ENCODE measurements around the gene RDH13. TPM values are rescaled to one million over a fixed set of nuclear protein-coding genes. Genes with fewer than 3 reads are reported as not detected.

The RDH13 gene
- total and polyA plus RNA-seq, 2 experiments from 2014 or later, result 28.0 to 36.5 TPM

DNA sequence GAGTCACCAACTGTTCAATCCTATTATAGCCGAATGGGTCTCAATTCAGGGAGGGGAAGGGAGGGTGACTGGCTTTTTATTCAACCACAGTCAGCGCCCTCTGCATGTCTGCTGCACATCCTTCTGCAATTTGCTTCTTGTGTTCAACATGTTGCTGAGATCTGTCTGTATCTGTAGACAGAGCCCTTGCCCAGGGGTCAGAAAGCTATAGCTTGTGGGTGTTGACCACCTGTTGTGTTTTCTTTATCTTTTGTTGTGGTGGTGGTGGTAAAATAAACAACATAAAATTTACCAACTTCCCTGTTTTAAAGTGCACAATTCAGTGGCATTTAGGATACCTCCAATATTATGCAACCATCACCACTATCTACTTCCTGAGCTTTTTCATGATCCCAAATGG lies 42.3 kb upstream of the RDH13 start (continued):
- TF ChIP-seq REST (IDR thresholded peaks at IDR 0.05; ENCODE audit: unreplicated experiment), result no peak

DNA sequence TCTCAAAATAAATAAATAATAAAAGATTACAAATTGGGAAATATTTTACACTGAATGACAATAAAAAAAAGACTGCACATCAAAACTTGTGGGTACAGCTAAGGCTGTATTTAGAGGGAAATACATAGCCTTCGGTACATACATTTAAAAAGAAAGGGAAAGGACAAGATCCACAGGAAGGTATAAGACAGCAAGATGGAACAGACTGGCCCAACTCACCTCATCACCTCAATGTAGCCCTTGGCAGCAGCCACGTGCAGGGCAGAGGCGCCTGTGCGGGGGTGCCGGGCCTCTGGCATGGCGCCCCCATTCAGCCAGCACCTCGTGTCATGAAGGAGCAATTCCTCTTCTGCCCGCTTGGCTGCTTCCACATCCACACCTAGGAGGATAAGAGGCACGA lies 40.2 kb upstream of the RDH13 start:
- H3F3A ChIP-seq (replicated peaks; ENCODE audit: low read depth), result no peaks in the 10 kb centered on the region
- H4K20me1 ChIP-seq (replicated peaks; ENCODE audit: insufficient read depth), result peaks cover 15% of the 10 kb centered on the region; the same call in 1 of the 2 replicates
- H3K4me1 ChIP-seq (ENCODE audit: insufficient read depth), result no peaks in the 10 kb centered on the region
- H3K27ac Mint-ChIP-seq, result no peak overlapping the region
- no peaks in the 10 kb centered on the region for H3K27me3 ChIP-seq (ENCODE audit: insufficient read depth)
- H3K9me3 Mint-ChIP-seq, result no peaks in the 10 kb centered on the region; the same call in 2 of the 3 replicates
- H2AFZ ChIP-seq, result no peak overlapping the region
- ATAC-seq, result no peak
- H3K79me2 ChIP-seq (replicated peaks; ENCODE audit: insufficient read depth), result no peaks in the 10 kb centered on the region
- no peaks in the 10 kb centered on the region for H3K9me2 ChIP-seq (ENCODE audit: insufficient read depth)
- H3K4me2 ChIP-seq, result no peak overlapping the region
- no peak overlapping the region for H3K4me3 ChIP-seq
- H3K27ac ChIP-seq (ENCODE audit: low read depth), result no peak overlapping the region
- peaks cover 16% of the 10 kb centered on the region; the same call in 2 of the 3 replicates for H3K36me3 Mint-ChIP-seq (ENCODE audit: low read depth)
- peaks cover 6% of the 10 kb centered on the region for H3K27me3 Mint-ChIP-seq (ENCODE audit: insufficient read depth, low read depth, poor library complexity)
- peaks cover 6% of the 10 kb centered on the region; the same call in 2 of the 3 replicates for H3K4me1 Mint-ChIP-seq
- TF ChIP-seq NANOG (IDR thresholded peaks at IDR 0.05; ENCODE audit: borderline replicate concordance) (no peak), CREB1 (CRISPR knock-in tag; IDR thresholded peaks at IDR 0.05; ENCODE audit: low read depth) (no peak)
- no peak for DNase-seq (ENCODE audit: low spot score)
- no peak overlapping the region for H3K4me3 Mint-ChIP-seq
- H3K36me3 ChIP-seq (ENCODE audit: insufficient read depth), result peaks cover 4% of the 10 kb centered on the region

DNA sequence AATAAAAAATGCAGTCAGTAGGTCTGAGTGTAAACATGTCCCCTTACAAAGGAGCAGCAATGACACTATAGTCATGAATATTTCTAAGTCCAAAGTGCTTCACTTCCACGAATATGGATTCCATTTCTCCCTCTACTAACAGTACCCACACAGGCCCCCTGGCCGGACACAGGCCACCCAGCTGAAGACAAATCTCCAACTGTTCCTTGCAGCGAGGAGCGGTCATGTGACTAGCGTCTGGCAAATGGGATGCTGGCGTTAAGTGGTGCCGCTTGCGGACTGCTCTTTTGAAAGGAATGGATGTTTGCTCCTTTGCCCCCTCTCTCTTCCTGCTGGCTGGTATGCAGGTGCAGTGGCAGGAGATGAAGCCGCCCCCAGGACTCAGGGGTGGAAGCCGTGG lies 38.3 kb upstream of the RDH13 start:
- Mint-ChIP-seq H3K9me3 (no peaks in the 10 kb centered on the region; the same call in 2 of the 3 replicates), H3K36me3 (ENCODE audit: low read depth) (peaks cover 14% of the 10 kb centered on the region; the same call in 2 of the 3 replicates), H3K27ac (no peak overlapping the region), H3K4me1 (peaks cover 6% of the 10 kb centered on the region; the same call in 2 of the 3 replicates), H3K4me3 (no peak overlapping the region), H3K27me3 (ENCODE audit: insufficient read depth, low read depth, poor library complexity) (peaks cover 9% of the 10 kb centered on the region)
- no peak overlapping the region for H3K27ac ChIP-seq (ENCODE audit: low read depth)
- peaks cover 11% of the 10 kb centered on the region; the same call in 1 of the 2 replicates for H4K20me1 ChIP-seq (replicated peaks; ENCODE audit: insufficient read depth)
- no peaks in the 10 kb centered on the region for H3F3A ChIP-seq (replicated peaks; ENCODE audit: low read depth)
- no peak overlapping the region for H2AFZ ChIP-seq
- H3K9me2 ChIP-seq (ENCODE audit: insufficient read depth), result no peaks in the 10 kb centered on the region
- no peaks in the 10 kb centered on the region; the same call in 1 of the 2 replicates for H3K4me1 ChIP-seq (ENCODE audit: insufficient read depth)
- no peak overlapping the region for H3K4me2 ChIP-seq
- no peaks in the 10 kb centered on the region for H3K79me2 ChIP-seq (replicated peaks; ENCODE audit: insufficient read depth)
- DNase-seq (ENCODE audit: low spot score), result no peak
- H3K4me3 ChIP-seq, result no peak overlapping the region
- no peak for ATAC-seq
- H3K27me3 ChIP-seq (ENCODE audit: insufficient read depth), result no peaks in the 10 kb centered on the region
- peaks cover 4% of the 10 kb centered on the region for H3K36me3 ChIP-seq (ENCODE audit: insufficient read depth)
- TF ChIP-seq, protein P1, sequence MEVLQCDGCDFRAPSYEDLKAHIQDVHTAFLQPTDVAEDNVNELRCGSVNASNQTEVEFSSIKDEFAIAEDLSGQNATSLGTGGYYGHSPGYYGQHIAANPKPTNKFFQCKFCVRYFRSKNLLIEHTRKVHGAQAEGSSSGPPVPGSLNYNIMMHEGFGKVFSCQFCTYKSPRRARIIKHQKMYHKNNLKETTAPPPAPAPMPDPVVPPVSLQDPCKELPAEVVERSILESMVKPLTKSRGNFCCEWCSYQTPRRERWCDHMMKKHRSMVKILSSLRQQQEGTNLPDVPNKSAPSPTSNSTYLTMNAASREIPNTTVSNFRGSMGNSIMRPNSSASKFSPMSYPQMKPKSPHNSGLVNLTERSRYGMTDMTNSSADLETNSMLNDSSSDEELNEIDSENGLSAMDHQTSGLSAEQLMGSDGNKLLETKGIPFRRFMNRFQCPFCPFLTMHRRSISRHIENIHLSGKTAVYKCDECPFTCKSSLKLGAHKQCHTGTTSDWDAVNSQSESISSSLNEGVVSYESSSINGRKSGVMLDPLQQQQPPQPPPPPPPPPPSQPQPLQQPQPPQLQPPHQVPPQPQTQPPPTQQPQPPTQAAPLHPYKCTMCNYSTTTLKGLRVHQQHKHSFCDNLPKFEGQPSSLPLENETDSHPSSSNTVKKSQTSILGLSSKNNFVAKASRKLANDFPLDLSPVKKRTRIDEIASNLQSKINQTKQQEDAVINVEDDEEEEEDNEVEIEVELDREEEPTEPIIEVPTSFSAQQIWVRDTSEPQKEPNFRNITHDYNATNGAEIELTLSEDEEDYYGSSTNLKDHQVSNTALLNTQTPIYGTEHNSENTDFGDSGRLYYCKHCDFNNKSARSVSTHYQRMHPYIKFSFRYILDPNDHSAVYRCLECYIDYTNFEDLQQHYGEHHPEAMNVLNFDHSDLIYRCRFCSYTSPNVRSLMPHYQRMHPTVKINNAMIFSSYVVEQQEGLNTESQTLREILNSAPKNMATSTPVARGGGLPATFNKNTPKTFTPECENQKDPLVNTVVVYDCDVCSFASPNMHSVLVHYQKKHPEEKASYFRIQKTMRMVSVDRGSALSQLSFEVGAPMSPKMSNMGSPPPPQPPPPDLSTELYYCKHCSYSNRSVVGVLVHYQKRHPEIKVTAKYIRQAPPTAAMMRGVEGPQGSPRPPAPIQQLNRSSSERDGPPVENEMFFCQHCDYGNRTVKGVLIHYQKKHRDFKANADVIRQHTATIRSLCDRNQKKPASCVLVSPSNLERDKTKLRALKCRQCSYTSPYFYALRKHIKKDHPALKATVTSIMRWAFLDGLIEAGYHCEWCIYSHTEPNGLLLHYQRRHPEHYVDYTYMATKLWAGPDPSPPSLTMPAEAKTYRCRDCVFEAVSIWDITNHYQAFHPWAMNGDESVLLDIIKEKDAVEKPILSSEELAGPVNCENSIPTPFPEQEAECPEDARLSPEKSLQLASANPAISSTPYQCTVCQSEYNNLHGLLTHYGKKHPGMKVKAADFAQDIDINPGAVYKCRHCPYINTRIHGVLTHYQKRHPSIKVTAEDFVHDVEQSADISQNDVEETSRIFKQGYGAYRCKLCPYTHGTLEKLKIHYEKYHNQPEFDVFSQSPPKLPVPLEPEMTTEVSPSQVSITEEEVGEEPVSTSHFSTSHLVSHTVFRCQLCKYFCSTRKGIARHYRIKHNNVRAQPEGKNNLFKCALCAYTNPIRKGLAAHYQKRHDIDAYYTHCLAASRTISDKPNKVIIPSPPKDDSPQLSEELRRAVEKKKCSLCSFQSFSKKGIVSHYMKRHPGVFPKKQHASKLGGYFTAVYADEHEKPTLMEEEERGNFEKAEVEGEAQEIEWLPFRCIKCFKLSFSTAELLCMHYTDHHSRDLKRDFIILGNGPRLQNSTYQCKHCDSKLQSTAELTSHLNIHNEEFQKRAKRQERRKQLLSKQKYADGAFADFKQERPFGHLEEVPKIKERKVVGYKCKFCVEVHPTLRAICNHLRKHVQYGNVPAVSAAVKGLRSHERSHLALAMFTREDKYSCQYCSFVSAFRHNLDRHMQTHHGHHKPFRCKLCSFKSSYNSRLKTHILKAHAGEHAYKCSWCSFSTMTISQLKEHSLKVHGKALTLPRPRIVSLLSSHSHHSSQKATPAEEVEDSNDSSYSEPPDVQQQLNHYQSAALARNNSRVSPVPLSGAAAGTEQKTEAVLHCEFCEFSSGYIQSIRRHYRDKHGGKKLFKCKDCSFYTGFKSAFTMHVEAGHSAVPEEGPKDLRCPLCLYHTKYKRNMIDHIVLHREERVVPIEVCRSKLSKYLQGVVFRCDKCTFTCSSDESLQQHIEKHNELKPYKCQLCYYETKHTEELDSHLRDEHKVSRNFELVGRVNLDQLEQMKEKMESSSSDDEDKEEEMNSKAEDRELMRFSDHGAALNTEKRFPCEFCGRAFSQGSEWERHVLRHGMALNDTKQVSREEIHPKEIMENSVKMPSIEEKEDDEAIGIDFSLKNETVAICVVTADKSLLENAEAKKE (CRISPR knock-in tag; IDR thresholded peaks at IDR 0.05), result no peak
- TF ChIP-seq JUNB (IDR thresholded peaks at IDR 0.05; ENCODE audit: unreplicated experiment) (no peak), ZNF331 (CRISPR knock-in tag; IDR thresholded peaks at IDR 0.05; ENCODE audit: low read depth) (no peak), STAT1 (IDR thresholded peaks at IDR 0.05; ENCODE audit: unreplicated experiment) (no peak)
- TF ChIP-seq, protein P2, sequence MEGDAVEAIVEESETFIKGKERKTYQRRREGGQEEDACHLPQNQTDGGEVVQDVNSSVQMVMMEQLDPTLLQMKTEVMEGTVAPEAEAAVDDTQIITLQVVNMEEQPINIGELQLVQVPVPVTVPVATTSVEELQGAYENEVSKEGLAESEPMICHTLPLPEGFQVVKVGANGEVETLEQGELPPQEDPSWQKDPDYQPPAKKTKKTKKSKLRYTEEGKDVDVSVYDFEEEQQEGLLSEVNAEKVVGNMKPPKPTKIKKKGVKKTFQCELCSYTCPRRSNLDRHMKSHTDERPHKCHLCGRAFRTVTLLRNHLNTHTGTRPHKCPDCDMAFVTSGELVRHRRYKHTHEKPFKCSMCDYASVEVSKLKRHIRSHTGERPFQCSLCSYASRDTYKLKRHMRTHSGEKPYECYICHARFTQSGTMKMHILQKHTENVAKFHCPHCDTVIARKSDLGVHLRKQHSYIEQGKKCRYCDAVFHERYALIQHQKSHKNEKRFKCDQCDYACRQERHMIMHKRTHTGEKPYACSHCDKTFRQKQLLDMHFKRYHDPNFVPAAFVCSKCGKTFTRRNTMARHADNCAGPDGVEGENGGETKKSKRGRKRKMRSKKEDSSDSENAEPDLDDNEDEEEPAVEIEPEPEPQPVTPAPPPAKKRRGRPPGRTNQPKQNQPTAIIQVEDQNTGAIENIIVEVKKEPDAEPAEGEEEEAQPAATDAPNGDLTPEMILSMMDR (conservative IDR thresholded peaks at IDR 0.05; ENCODE audit: low read depth in 2 of 2), result no peak
